HUES48 (cell line): ENCODE results near the gene TOP3B.

Experiments used
- H3K27ac ChIP-seq: one replicate; pipeline ENCODE4 v1.7.0; 2013; ENCODE audit warnings: low read depth, low read length, inconsistent platforms
- H3K27me3 ChIP-seq: 2 replicates; pipeline ENCODE4 v1.6.1; 2013; ENCODE audit warnings: mild to moderate bottlenecking, low read length; ENCODE audit not compliant: control insufficient read depth, insufficient read depth
- H3K36me3 ChIP-seq: 2 replicates; pipeline ENCODE4 v1.6.1; 2013; ENCODE audit warnings: low read length; ENCODE audit not compliant: control insufficient read depth, insufficient read depth
- H3K4me1 ChIP-seq: 2 replicates; pipeline ENCODE4 v1.6.1; 2013; ENCODE audit warnings: mild to moderate bottlenecking, low read length; ENCODE audit not compliant: control insufficient read depth, insufficient read depth
- H3K4me3 ChIP-seq: 2 replicates; pipeline ENCODE4 v1.5.1; 2013; ENCODE audit warnings: mild to moderate bottlenecking, low read depth, low read length
- H3K9ac ChIP-seq: 2 replicates; pipeline ENCODE4 v1.6.1; 2013; ENCODE audit warnings: mild to moderate bottlenecking, low read depth, low read length, moderate library complexity
- H3K9me3 ChIP-seq: 2 replicates; pipeline ENCODE4 v1.6.1; 2013; ENCODE audit warnings: low read length; ENCODE audit not compliant: control insufficient read depth, insufficient read depth

TOP3B gene

GRCh38 chr22:22022255-22022840, 39.8 kb upstream of the TOP3B start:
- H3K4me1 ChIP-seq: peaks cover 15% of the 10 kb centered on the region
- H3K27ac ChIP-seq: no peak overlapping the region
- peaks cover 79% of the 10 kb centered on the region for H3K27me3 ChIP-seq
- H3K36me3 ChIP-seq: no peaks in the 10 kb centered on the region
- H3K9me3 ChIP-seq: no peaks in the 10 kb centered on the region
- H3K9ac ChIP-seq: no peak overlapping the region
- H3K4me3 ChIP-seq: no peak overlapping the region

DNA sequence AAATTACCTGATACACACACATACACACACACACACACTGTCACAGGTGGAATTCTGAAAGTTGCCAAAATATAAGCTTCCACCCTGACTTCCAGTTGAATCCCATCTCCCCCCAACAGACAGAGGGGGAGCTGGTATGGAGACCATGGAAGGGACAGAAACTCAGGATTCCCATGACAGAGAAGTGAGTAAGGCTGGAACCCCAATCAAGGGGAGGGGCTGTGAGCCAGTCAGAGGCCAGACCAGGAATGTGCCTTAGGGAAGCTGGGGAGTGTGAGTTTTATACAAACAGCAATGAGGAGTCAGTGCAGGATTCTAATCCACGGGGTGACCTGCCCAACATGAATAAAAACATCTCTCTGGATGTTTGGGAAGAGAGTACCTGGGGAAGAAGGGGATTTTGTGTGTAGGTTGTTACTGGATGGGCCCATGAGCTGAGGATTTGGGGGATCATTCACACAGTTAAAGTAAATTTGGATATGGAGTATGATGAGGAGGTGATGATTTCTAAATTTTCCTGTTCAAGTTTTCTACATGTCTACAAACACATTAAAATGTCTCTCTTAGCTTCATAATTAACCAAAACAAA, 38.7 kb upstream of the TOP3B start:
- Histone ChIP-seq H3K27me3 (peaks cover 79% of the 10 kb centered on the region), H3K9ac (no peak overlapping the region), H3K4me1 (peaks cover 15% of the 10 kb centered on the region), H3K36me3 (no peaks in the 10 kb centered on the region), H3K9me3 (no peaks in the 10 kb centered on the region), H3K4me3 (no peak overlapping the region), H3K27ac (no peak overlapping the region)

GRCh38 chr22:22020425-22020852, 37.9 kb upstream of the TOP3B start:
- H3K36me3 ChIP-seq: no peaks in the 10 kb centered on the region
- H3K27me3 ChIP-seq: peaks cover 77% of the 10 kb centered on the region
- H3K27ac ChIP-seq: no peak overlapping the region
- no peaks in the 10 kb centered on the region for H3K9me3 ChIP-seq
- peaks cover 10% of the 10 kb centered on the region for H3K4me1 ChIP-seq
- H3K9ac ChIP-seq: no peak overlapping the region
- H3K4me3 ChIP-seq: no peak overlapping the region

DNA sequence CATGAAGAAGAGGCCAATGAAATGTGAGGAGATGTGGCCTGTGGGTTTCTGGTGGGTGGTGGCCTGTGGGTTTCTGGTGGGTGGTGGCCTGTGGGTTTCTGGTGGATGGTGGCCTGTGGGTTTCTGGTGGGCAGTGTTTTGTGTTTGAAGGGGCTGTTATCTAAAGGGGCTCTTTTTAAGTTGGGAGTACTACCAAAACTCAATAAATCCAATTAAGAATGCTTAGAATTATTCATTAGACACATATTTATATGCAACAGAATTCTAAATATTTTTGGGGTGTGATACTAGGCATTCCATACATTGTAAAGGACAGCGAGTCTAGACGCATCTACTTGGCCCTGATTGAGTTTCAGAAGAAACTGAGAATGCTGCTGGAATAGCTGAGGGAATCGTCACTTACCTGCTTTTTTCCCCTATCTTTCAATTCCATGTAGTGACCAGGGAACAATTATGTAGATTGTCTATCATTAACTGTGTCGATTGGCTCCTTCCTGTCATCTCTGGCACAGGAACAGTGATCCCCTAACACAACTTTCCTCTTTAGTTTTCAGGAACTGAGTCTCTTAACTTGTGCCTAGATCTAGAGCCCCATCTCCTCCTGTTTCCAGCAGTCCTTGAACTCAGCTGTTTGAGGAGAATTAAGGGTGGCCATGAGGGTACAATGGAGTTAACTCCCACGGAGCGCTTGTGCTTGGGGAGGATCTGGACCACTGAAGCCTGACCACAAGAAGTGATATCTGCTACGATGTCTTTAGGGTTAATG, 37.3 kb upstream of the TOP3B start:
- no peaks in the 10 kb centered on the region for H3K9me3 ChIP-seq
- no peaks in the 10 kb centered on the region for H3K36me3 ChIP-seq
- H3K4me1 ChIP-seq: peaks cover 9% of the 10 kb centered on the region; the same call in 1 of the 2 replicates
- H3K4me3 ChIP-seq: no peak overlapping the region
- H3K27me3 ChIP-seq: peaks cover 71% of the 10 kb centered on the region
- H3K27ac ChIP-seq: no peak overlapping the region
- no peak overlapping the region for H3K9ac ChIP-seq

- Histone ChIP-seq H3K4me1 (peaks cover 9% of the 10 kb centered on the region; the same call in 1 of the 2 replicates), H3K4me3 (no peak overlapping the region), H3K27ac (no peak overlapping the region), H3K9me3 (no peaks in the 10 kb centered on the region), H3K36me3 (no peaks in the 10 kb centered on the region), H3K27me3 (peaks cover 72% of the 10 kb centered on the region), H3K9ac (no peak overlapping the region)
These were observed 36.5 kb upstream of the TOP3B start for GRCh38 chr22:22018825-22019658.

DNA sequence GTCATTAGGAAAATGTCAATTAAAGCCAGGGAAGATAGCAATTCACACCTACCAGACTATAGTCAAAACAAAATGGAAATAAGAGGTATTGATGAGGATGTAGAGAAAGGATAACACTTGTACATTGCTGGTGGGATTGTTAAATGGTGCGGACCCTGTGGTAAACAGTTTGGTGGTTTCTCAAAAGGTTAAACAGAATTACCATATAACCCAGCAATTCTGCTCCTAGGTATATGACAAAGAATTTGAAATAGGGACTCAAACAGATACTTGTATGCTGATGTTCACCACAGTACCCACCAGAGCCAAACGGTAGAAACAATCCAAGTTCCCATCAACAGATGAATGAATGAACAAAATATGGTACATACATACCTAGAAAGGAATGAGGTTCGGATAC, 33.0 kb upstream of the TOP3B start:
- Histone ChIP-seq H3K27ac (no peak overlapping the region), H3K4me3 (no peak overlapping the region), H3K4me1 (peaks cover 9% of the 10 kb centered on the region; the same call in 1 of the 2 replicates), H3K9ac (no peak overlapping the region), H3K36me3 (no peaks in the 10 kb centered on the region), H3K9me3 (no peaks in the 10 kb centered on the region), H3K27me3 (peaks cover 61% of the 10 kb centered on the region)

GRCh38 chr22:22014285-22014659, 31.7 kb upstream of the TOP3B start:
- Histone ChIP-seq H3K9ac (no peak overlapping the region), H3K9me3 (no peaks in the 10 kb centered on the region), H3K36me3 (no peaks in the 10 kb centered on the region), H3K4me1 (peaks cover 9% of the 10 kb centered on the region; the same call in 1 of the 2 replicates), H3K4me3 (no peak overlapping the region), H3K27me3 (peaks cover 65% of the 10 kb centered on the region), H3K27ac (no peak overlapping the region)

GRCh38 chr22:22013559-22014284, 31.1 kb upstream of the TOP3B start:
- Histone ChIP-seq H3K27me3 (peaks cover 70% of the 10 kb centered on the region), H3K36me3 (no peaks in the 10 kb centered on the region), H3K4me3 (no peak overlapping the region), H3K27ac (no peak overlapping the region), H3K9ac (no peak overlapping the region), H3K9me3 (no peaks in the 10 kb centered on the region), H3K4me1 (peaks cover 7% of the 10 kb centered on the region; the same call in 1 of the 2 replicates)

GRCh38 chr22:22011964-22012363, 29.4 kb upstream of the TOP3B start:
- Histone ChIP-seq H3K9me3 (no peaks in the 10 kb centered on the region), H3K4me1 (no peaks in the 10 kb centered on the region), H3K27ac (no peak overlapping the region), H3K4me3 (no peak overlapping the region), H3K27me3 (peaks cover 69% of the 10 kb centered on the region), H3K9ac (no peak overlapping the region), H3K36me3 (no peaks in the 10 kb centered on the region)

DNA sequence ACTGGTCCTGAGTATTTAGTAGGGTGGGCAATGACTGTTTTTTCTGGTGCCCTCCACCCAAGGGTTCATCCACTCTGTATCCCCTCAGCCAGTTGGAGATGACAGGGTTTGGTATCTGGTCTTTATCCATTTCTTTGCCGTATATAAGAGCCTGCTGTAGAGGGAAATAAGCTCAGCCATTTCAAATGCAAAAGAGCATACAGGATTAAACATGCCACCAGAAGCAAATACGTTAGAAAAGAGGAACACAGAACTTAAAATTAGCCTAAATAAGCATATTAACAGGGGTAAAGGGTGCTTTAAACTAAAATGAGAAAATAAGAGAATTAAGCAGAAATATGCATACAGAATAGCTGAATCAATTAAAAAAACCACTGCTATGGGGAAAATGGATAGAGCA, 27.8 kb upstream of the TOP3B start:
- H3K27me3 ChIP-seq: peaks cover 75% of the 10 kb centered on the region
- no peak overlapping the region for H3K4me3 ChIP-seq
- H3K27ac ChIP-seq: no peak overlapping the region
- H3K36me3 ChIP-seq: no peaks in the 10 kb centered on the region
- no peaks in the 10 kb centered on the region for H3K9me3 ChIP-seq
- H3K9ac ChIP-seq: no peak overlapping the region
- H3K4me1 ChIP-seq: no peaks in the 10 kb centered on the region
